Activated B cell treated with CpG ODN at 0.5 μM for 24 hours (primary cell): ENCODE measurements around the gene AKAP11. TPM values are rescaled to one million over a fixed set of nuclear protein-coding genes. Genes with fewer than 3 reads are reported as not detected.

Experiments used
- ATAC-seq: fragments of 200-7000 bp; cut with Tn5 transposase; one replicate; pipeline ENCODE4 v1.10.0; 2021; ENCODE audit warnings: low read depth, mild to moderate bottlenecking, moderate library complexity
- CTCF ChIA-PET: fragments of 350-600 bp; sonication (Branson Sonifier 250); formaldehyde crosslinking; loops from one replicate; lab custom pipeline; 2021; ENCODE audit warnings: antibody characterized with exemption; lab: Charles Lee
- POLR2A ChIA-PET: fragments of 350-600 bp; sonication (Branson Sonifier 250); formaldehyde crosslinking; loops from one replicate; lab custom pipeline; 2021; ENCODE audit warnings: antibody characterized with exemption; lab: Charles Lee
- DNase-seq: peaks from one replicate; pipeline ENCODE4 v3.0.0; 2022
- H3K27ac Mint-ChIP-seq: one replicate; pipeline ENCODE4 v1.8.0; 2020; ENCODE audit warnings: mixed read lengths
- H3K27me3 Mint-ChIP-seq: one replicate; pipeline ENCODE4 v1.8.0; 2021; ENCODE audit warnings: mixed read lengths
- H3K36me3 Mint-ChIP-seq: one replicate; pipeline ENCODE4 v1.8.0; 2021; ENCODE audit warnings: low read depth, mixed read lengths
- H3K4me1 Mint-ChIP-seq: one replicate; pipeline ENCODE4 v1.8.0; 2021; ENCODE audit warnings: mixed read lengths
- H3K4me3 Mint-ChIP-seq: one replicate; pipeline ENCODE4 v1.8.0; 2020; ENCODE audit warnings: mild to moderate bottlenecking, mixed read lengths
- H3K9me3 Mint-ChIP-seq: one replicate; pipeline ENCODE4 v1.8.0; 2020; ENCODE audit warnings: mixed read lengths
- intact Hi-C: fragments of 100-400 bp; cut with micrococcal nuclease; formaldehyde crosslinking; loops from one replicate; pipeline ENCODE4 v1.15.1; 2024
- total RNA-seq: library from RNA; stranded (reverse); gene quantifications from 2 replicates; pipeline ENCODE4 v1.2.3, GENCODE V29; 2022
- TF ChIP-seq, protein P1 (sequence below): fragments of 200-600 bp; IDR thresholded peaks from one replicate; pipeline ENCODE4 v1.8.0; 2022; ENCODE audit warnings: antibody characterized with exemption, mild to moderate bottlenecking

AKAP11 gene
- total RNA-seq, 1 donor from 2014 or later = 42.8 TPM

DNA sequence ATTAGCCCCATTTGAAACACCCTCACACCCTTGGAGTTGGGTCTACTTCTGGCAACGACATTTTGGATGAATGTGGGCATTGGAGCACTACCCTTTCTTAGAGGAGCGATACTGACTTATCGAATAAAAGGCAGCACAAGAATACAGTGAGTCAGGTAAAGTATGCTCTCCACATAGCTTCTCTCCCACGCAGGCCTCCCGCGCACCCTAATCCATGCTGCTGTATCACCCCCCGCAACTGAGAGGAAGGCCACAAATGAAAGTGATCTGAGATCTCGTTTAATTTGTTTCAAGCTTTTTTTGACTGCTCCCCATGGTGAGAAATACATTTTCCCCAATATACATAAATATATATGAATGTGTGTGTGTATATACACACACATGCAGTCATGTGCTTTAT is 25.4 kb upstream of the AKAP11 start:
- Mint-ChIP-seq H3K4me3 (no peak overlapping the region), H3K9me3 (no peaks in the 10 kb centered on the region), H3K27me3 (no peaks in the 10 kb centered on the region), H3K27ac (no peak overlapping the region), H3K4me1 (no peaks in the 10 kb centered on the region), H3K36me3 (no peaks in the 10 kb centered on the region)
- POLR2A ChIA-PET = no interaction called here
- ATAC-seq = no peak
- intact Hi-C loops = no loop called here
- TF ChIP-seq, protein P1, sequence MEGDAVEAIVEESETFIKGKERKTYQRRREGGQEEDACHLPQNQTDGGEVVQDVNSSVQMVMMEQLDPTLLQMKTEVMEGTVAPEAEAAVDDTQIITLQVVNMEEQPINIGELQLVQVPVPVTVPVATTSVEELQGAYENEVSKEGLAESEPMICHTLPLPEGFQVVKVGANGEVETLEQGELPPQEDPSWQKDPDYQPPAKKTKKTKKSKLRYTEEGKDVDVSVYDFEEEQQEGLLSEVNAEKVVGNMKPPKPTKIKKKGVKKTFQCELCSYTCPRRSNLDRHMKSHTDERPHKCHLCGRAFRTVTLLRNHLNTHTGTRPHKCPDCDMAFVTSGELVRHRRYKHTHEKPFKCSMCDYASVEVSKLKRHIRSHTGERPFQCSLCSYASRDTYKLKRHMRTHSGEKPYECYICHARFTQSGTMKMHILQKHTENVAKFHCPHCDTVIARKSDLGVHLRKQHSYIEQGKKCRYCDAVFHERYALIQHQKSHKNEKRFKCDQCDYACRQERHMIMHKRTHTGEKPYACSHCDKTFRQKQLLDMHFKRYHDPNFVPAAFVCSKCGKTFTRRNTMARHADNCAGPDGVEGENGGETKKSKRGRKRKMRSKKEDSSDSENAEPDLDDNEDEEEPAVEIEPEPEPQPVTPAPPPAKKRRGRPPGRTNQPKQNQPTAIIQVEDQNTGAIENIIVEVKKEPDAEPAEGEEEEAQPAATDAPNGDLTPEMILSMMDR = no peak
- CTCF ChIA-PET = no interaction called here
- DNase-seq = no peak

- H3K4me3 Mint-ChIP-seq = no peak overlapping the region
- TF ChIP-seq, protein P1 = no peak
- POLR2A ChIA-PET = no interaction called here
- no peak overlapping the region for H3K27ac Mint-ChIP-seq
- H3K27me3 Mint-ChIP-seq = no peaks in the 10 kb centered on the region
- DNase-seq (no peak), ATAC-seq (no peak)
- H3K36me3 Mint-ChIP-seq = no peaks in the 10 kb centered on the region
- H3K4me1 Mint-ChIP-seq = no peaks in the 10 kb centered on the region
- no peaks in the 10 kb centered on the region for H3K9me3 Mint-ChIP-seq
- CTCF ChIA-PET = no interaction called here
- intact Hi-C loops = no loop called here
Measured at GRCh38 chr13:42247883-42248282, 24.1 kb upstream of the AKAP11 start.

- Mint-ChIP-seq H3K4me1 (no peaks in the 10 kb centered on the region), H3K36me3 (no peaks in the 10 kb centered on the region), H3K9me3 (no peaks in the 10 kb centered on the region), H3K4me3 (no peak overlapping the region), H3K27ac (no peak overlapping the region), H3K27me3 (no peaks in the 10 kb centered on the region)
- CTCF ChIA-PET = no interaction called here
- DNase-seq = no peak
- POLR2A ChIA-PET = no interaction called here
- intact Hi-C loops = no loop called here
- ATAC-seq = no peak
- TF ChIP-seq, protein P1 = no peak
Measured at GRCh38 chr13:42255886-42256285, 16.1 kb upstream of the AKAP11 start.

DNA sequence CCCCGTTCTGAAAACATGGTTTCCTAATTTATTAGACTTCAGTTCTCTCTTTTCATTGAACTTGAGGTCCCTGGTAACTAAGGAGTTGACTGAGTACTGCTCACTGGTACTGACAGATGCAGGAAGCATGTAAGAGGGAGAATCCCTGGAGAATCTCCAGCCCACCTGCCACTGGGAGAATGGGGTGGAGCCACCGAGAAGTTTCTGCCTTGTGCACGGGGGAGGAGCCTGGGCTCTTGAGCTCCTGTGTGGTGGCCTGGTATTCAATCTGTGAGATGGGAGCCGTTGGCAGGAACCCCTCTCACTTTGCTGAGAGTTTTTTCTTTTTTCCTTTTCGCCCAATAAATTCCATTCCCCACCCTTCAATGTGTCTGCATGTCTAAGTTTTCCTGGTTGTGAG is 13.2 kb upstream of the AKAP11 start:
- ChIA-PET POLR2A (no interaction called here), CTCF (no interaction called here)
- DNase-seq (no peak), ATAC-seq (no peak)
- H3K27me3 Mint-ChIP-seq = no peaks in the 10 kb centered on the region
- no peak overlapping the region for H3K27ac Mint-ChIP-seq
- H3K9me3 Mint-ChIP-seq = no peaks in the 10 kb centered on the region
- H3K4me3 Mint-ChIP-seq = no peak overlapping the region
- no peaks in the 10 kb centered on the region for H3K36me3 Mint-ChIP-seq
- TF ChIP-seq, protein P1 = no peak
- H3K4me1 Mint-ChIP-seq = no peaks in the 10 kb centered on the region
- intact Hi-C loops = no loop called here

DNA sequence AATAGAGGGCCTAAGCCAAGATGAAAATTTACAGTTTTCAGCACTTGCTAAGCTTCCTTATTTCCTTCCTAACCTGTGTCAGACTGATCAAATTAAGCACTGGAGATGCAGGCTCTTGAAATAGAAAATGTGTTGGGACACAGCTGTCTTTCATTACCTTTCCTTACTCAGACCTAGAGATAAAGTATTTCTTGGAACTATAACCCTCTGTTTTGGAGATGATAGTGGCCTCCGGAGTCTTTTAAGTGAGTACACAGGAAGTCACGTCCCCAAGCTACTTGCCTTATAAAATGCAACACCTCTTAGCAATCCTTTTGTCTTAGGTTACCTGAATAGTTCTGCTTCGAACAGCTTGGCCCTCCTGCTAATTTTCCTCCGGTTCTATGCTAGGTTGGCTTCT is 12.4 kb upstream of the AKAP11 start:
- ChIA-PET CTCF (no interaction called here), POLR2A (no interaction called here)
- Mint-ChIP-seq H3K27me3 (no peaks in the 10 kb centered on the region), H3K4me3 (no peak overlapping the region), H3K9me3 (no peaks in the 10 kb centered on the region), H3K4me1 (no peaks in the 10 kb centered on the region), H3K27ac (no peak overlapping the region), H3K36me3 (no peaks in the 10 kb centered on the region)
- TF ChIP-seq, protein P1 = no peak
- ATAC-seq (no peak), DNase-seq (no peak)
- intact Hi-C loops = no loop called here
